GM19397 (cell line): Measurements from ENCODE around the gene CDH2.
"Not testable (repeated sequence)": the region's sequence is repeated elsewhere in the genome, so short reads cannot be mapped to it uniquely, and the experiment has no call there.

Source experiments
- ATAC-seq: cut with Tn5 transposase; IDR thresholded peaks from one replicate; pipeline ENCODE4 v1.9.1; 2021; ENCODE audit warnings: mild to moderate bottlenecking, moderate library complexity; ENCODE audit not compliant: unreplicated experiment

Gene CDH2

GRCh38 chr18:27931535-27931934, 245.4 kb downstream of the CDH2 start:
- ATAC-seq: no peak

- no peak for ATAC-seq
Measured at GRCh38 chr18:27922780-27923179, 254.2 kb downstream of the CDH2 start.

- no peak for ATAC-seq
Measured at GRCh38 chr18:27921904-27922751, 254.8 kb downstream of the CDH2 start.

DNA sequence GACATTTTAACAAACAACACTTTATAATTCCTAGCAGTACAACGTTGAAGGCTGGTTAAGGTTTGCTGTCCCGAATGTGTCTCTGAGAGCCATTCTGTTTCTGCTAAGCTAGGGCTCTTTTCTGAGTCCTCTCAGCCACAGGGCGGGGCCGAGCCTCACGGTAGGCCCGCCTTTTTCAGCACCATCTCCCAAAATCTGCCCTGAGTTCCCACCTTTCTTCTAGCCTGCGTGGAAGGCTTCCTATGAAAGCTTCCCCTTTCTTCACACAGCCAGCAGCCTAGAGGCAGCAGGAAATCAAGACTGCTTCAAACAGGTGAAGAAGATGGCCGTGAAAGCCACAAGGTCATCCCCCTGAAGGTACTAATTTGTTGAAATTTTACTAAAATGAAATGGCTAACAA, 255.5 kb downstream of the CDH2 start:
- no peak for ATAC-seq

DNA sequence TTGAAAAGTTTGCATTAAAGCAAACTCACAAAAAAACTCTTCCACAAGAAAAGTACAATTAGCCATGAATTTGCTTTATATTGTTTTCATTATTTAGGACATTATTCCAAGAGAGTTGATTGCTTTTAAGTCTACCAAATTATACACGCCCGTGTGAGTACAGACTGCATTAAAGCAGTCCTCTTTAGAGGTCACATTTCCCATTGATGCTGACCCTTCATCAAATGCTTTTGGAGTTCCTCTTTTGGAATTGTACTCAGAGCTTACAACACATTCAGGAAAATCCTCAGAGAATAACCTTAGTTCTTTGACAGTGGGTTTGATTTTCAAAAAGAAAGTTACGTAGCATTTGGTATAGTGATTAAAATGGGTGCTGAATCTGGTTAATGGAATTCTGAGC, 256.1 kb downstream of the CDH2 start:
- ATAC-seq: no peak

DNA sequence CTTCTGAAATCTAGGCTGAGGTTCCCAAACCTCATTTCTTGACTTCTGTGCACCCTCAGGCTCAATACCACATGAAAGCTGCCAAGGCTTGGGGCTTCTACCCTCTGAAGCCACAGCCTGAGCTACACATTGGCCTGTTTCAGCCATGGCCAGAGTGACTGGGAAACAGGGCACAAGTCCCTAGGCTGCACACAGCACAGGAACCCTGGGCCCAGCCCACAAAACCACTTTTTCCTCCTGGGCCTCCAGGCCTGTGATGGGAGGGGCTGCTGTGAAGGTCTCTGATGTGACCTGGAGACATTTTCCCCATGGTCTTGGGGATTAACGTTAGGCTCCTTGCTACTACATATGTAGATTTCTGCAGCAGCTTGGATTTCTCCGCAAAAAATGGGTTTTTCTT, 270.7 kb downstream of the CDH2 start:
- not testable (repeated sequence) for ATAC-seq

GRCh38 chr18:27903906-27904305, 273.0 kb downstream of the CDH2 start:
- ATAC-seq: no peak

DNA sequence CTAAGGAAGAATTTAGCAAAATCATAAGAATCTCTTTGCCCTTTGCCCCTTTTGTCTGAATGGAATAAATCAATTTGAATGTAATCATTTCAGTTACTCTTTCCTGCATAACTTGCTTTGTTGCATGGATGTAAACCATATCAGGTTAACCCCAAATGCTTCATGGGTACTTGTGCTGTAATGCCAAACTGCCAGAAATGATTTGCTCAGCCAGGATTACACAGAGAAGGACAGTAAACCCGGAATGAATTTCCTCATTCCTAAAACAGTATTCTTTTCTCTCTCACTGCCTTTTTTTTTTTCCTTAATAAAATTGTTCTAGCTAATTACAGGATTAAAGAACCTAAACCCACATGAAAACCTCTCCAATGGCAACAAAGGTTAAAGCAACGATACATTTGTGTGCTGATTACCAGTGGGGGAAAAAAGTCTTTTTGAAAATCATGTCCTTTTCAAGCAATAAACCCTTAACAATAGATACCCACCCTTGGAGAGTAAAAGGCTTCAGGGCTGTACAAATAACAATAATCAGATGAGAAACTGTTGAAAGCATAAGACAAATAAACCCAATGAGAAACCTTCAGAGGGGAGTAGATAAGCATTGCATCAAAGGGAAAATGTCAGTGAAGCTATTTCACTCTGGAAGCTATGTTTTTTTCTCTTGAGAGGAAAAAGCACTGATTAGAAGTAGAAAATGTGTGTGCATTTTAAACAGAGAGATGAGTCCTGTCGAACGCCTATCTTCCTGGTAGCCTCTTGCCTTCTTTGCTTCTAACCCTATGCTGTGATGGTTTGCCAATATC, 275.3 kb downstream of the CDH2 start:
- ATAC-seq: no peak
